Effector CD8-positive, alpha-beta T cell (primary cell): ENCODE measurements around the gene KLHDC3.
"Not testable (repeated sequence)": the region's sequence is repeated elsewhere in the genome, so short reads cannot be mapped to it uniquely, and the experiment has no call there.

Experiments
- DNase-seq: peaks from one replicate; lab custom pipeline; 2025; lab: John Stamatoyannopoulos, UW

The KLHDC3 gene

DNA sequence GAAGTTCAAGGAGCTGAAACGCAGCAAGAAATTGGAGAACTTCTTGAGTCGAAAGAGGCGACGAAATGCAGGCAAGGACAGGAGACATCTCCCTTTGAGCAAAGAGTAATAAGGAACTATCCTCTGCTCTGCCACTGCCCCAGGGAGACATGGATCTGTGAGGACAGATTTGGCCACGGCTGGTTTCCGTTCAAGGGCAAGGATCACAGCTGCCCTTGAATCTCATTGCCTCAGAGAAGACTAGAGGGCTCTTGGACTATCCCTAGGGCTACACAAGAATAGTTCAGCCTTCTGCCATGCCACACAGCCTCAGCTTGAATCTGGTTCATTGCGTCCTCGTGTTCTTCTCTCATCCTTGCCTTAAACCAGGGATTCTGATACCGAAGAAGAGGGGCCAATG is 15.1 kb downstream of the KLHDC3 start:
- no peak for DNase-seq

DNA sequence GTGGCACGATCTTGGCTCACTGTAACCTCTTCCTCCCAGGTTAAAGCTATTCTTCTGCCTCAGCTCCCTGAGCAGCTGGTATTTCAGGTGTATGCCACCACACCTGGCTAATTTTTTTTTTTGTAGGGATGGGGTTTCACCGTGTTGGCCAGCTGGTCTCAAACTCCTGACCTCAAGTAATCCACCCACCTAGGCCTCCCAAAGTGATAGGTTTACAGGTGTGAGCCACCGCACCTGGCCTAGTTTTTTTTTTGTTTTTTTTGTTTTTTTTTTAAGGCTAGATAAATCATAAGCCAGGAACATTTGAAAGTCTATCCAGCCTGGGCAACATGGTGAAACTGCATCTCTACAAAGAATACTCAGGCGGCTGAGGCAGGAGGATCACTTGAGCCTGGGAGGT is 18.3 kb downstream of the KLHDC3 start:
- no peak for DNase-seq

DNA sequence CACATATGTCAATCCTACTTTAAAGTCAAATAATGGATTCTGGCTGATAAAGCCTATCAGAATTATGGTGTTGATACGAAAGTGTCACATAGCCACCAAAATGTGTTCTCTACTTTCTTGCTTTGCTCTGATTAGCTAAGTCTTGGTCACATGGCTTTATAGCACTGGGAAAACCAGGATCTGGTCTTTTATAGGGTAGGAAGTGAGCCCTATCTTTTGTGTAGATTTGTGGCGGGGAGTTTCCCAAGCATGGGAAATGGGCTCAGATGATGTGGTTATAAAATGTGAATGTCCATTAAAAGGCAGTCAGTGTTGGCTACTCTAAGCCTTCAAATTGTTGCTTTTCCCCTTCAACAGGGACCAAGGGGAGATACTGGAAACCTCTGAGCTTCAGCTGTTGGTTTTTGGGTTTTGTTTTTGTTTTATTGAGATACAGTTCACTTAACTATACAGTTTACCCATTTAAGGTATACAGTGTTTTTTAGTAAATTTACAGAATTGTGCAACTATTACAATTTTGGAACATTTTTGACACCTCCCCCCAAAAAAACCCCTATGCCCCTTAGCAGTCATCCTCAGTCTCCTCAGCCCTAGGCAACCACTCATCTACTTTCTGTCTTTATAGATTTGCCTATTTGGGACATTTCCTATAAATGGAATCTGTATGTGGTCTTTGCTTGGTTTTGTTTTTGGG is 19.6 kb downstream of the KLHDC3 start:
- no peak for DNase-seq

DNA sequence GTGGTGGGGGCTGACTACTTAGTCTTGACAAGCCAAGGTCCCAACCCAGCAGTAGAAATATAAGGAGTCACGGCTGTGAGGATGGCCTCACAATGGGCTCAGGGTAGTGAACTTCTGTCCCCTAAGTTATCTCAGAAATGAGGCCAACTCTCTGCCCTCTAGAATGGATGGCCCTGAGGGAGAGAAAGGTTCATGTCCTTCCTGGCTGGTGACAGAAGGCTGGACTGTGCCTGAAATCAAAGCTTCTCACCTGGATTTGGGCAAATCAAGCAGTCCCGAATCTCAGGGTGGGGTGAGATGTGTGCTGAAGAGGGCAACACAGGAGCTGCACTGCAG is 20.1 kb downstream of the KLHDC3 start:
- no peak for DNase-seq

DNA sequence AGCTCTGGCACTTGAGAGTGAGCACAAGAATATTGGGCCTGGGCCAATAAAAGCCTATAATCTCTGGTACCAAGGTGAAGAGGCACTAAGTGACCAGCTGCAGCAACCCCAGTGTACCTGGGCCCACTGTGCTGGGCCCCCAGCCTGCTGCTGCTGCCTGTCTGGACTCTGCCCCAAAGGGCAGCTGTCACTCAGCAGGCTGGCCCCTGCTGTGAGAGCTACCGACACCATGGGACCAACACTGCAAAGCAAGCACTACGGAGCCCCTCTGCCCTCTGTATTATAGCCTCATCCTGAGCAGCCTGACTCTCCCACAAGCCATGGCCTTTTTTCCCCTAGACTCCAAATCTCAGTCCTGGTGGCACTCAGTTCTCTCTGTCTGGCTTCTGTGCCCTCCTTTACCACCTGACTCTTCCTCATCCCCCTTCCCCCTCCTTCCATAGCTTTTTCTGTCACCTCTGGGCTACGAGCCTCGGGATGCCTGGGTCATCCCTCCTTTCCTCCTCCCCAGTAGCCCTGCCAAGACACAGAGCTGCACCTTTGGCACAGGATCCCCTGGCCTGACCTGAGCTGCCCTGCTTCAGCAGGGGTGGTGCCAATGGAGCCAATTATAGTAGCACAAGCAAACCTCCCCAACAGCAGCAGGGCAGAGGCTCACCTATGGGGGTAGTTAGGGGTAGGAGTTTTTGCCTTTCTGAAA is 21.6 kb downstream of the KLHDC3 start:
- DNase-seq: no peak

DNA sequence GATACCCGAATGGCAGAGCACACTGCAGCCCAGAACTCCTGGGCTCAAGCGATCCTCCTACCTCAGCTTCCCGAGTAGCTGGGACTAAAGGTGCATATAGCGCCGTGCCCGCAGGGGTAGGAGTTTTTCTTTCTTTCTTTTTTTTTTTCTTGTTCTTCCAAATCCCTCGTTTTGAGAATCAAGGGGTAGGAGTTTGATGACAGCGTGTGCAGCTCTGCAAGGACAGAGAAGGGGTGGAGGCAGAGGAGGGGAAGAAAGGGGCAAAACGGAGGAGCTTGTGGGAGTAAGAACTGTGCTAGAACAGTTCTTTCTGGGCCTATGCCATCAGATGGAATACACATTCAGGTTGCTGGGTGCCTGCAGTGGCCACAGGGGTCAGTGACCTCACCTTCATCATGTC is 22.7 kb downstream of the KLHDC3 start:
- DNase-seq: no peak

DNA sequence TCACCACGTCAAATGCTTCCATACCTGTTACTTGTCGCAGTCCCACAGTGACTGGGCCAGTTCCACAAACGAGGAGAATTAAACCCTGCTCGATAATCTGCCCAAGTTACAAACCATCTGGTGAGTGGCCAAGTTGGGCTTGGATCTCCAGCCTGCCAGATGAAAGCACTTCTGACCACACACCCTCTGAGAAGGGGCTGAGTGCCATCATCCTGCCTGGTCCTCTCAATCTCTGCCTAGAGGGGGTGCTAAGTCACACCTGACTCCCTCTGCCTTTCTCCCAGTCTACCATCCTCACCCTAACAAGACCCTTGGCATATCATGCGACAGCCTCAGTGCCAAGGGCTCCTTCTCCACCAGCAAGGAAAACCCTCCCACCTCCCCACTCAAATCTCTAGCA is 23.1 kb downstream of the KLHDC3 start:
- no peak for DNase-seq

DNA sequence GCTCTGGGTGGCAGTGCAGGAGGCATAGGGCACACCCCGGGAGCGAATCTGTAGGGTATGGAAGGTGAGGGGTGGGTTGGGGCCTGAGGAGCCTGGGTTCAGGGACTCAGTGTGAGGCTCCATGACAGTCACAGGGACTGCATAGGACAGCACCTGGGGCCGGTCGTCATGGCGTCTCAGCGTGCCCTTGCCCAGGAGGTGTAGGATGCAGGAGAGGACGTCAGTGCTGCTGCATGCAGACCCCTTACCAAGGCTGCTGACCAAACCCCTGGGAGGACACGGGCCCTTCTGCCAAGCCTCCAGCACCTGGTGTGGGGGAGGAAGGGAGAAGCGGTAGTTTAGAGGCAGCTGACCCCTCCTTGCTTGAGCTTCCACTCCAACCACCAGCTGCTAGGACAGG is 23.7 kb downstream of the KLHDC3 start:
- DNase-seq: no peak

DNA sequence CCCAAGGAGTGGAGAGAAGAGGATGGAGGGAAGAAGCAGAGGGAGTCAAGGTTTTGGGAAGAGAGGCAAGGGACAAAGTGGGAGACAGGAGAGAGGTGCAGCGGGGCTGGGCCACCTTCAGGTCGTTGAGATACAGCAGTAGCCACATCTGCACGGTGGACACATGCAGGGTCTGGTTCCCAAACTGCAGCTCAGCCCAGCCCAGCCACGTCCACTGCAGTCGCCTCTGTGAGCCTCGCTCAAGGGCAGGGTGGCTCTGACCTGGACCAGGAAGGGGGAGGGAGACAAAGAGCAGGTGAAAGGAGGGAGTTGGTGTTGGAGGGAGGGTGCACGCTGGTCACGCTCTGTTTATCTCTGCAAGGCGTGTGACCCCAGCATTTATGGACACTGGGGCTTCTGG is 24.7 kb downstream of the KLHDC3 start:
- no peak for DNase-seq

DNA sequence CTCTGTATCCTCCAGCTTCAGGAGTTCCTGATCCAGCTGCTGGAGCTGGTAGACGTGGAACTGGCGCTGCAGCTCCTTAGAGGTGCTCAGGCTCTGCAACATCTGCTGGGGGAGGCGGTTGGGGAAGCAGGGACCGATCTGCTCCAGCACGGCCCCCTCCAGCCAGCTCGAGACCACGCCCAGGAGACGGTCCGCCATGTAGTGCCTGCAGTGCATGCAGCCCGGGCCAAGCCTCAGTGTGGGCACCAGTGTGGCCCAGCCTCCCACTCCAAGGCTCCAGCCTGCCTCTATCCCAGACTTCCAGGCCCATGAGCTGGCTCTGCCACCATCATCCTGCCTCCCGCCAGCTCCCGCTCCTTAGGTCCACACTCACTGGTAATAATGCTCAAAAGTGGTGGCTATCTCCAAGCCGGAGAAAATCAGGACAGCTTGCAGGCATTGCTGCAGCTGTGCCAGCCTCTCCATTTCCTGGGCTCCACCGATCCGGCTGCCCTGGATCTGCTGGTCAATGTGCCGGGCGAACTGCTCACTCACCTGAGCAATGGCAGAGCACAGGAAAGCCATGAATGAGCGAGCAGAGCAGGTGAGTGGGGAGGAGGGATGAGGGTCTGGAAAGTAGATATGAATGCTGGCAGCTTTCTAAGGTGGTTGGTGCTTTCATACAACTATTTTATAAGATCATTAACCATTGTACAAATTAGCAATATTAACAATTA is 26.7 kb downstream of the KLHDC3 start:
- no peak for DNase-seq

DNA sequence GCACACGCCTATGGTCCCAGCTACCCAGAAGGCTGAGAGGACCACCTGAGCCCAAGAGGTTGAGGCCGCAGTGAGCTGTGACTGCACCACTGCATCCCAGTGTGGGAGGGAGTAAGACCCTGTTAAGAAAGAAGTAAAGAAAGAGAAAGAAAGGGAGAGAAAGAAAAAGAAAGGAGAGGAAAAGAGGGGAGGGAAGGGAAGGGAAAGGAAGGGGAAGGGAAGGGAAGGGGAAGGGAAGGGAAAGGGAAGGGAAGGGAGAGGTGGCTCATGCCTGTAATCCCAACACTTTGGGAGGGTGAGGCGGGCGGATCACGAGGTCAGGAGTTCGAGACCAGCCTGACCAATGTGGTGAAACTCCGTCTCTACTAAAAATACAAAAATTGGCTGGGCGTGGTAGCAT is 27.4 kb downstream of the KLHDC3 start:
- DNase-seq: not testable (repeated sequence)

DNA sequence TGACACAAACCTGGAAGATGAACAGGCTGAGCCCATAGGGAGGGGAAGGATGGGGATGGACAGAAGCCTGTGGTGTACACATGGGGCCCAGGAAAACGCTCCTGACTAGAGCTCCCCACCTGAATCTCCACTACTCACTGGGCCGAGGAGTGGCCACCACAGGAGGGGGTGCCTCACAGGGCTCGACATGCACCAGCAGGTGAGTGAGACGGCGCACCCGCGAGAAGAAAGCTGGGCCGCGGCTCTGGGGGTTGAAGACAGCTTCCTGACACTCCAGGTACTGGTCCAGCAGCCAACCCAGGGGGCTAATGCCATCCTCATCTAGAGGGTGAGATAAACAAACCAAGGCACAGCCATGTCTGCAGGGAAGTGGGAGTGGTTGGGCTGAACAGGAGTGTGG is 29.3 kb downstream of the KLHDC3 start:
- DNase-seq: no peak

DNA sequence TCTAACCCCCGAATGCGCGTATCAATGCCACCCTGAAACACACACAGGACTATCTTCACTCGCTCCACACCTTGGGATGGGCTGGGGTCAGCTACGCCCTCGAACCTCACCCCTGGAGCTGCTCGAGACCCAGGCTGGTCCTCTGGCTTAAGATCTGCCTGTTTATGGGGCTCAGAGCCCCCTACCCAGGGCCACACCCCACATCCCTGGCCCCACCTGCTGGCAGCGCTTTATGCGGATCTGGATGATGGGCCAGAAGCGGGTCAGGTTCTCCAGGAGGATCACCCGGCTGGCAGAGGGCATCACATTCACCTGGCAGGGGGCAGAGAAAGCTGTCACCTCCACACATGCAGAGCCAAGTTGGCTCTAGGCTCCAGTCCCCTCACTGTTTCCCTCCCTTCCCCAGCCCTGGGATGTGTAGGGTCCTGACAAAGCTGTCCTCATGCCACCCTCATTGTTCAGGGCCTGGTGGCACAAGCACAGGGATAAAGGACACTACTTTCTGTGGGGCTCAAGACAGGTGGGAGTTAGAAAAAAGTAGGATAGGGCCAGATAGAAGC is 31.4 kb downstream of the KLHDC3 start:
- DNase-seq: no peak

DNA sequence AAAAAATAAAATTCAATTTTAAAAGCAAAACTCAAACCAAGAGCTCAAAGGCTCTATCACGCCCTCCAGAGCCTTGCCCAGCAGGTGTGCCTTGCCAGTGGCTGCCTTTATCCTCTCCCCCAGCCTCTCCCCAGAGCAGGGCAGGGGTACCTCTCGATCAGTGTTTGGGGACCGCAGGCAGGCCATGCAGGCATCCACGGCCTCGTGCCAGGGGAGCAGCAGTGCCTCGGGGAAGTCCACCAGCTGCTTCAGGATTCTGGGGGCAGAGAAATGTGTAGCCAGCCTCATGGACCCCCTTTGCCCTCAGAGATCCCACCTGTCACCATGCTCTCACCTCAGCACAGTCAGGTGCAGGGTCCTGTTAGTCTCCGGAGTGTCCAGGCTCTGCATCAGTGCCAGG is 33.9 kb downstream of the KLHDC3 start:
- no peak for DNase-seq

DNA sequence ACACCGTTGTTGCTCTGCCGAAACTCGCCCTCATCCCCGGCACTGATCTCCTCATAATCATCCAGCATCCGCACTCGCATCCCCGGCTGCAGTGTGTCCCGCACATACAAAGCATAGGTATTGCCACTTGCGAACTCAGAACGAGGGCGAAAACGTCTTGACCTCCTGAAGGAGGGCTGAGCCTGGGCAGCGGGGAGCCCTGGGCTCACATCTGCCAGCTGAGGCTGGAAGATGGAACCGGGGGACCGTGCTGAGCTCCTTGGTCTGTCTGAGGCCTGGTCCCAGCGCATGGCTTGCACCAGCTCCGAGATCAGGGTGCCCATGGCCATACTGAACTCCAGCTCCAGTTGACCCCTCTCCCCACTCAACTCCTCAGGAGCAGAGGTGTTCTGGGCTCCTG is 36.9 kb downstream of the KLHDC3 start:
- no peak for DNase-seq

DNA sequence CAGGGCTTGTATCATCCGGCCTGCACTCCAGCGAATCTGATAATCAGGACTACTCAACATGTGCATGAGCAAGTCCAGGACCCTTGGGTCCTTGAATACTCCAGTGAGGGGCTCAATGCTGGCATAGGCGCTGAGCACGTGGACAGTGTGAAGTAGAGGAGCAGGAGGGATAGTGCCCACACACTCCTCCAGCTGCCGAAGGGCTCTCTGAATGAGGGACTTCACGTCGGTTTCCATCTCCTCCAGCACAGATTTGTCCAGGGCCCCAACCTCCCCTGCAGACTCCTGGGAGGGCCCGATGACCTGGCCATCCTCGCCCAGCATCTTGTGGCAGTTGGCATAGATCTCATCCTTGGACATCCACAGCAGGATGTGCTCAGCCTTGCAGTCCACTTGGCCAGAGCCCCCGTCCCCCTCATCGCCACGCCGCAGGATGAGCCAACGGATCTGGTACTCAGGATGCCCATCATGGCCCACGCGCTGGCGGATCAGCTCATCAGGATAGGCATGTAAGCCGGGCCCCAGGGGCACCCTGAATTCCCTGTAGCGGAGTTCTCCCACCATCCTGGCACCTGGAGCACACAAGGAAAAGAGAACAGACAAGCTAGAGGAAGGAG is 38.3 kb downstream of the KLHDC3 start:
- DNase-seq: no peak

DNA sequence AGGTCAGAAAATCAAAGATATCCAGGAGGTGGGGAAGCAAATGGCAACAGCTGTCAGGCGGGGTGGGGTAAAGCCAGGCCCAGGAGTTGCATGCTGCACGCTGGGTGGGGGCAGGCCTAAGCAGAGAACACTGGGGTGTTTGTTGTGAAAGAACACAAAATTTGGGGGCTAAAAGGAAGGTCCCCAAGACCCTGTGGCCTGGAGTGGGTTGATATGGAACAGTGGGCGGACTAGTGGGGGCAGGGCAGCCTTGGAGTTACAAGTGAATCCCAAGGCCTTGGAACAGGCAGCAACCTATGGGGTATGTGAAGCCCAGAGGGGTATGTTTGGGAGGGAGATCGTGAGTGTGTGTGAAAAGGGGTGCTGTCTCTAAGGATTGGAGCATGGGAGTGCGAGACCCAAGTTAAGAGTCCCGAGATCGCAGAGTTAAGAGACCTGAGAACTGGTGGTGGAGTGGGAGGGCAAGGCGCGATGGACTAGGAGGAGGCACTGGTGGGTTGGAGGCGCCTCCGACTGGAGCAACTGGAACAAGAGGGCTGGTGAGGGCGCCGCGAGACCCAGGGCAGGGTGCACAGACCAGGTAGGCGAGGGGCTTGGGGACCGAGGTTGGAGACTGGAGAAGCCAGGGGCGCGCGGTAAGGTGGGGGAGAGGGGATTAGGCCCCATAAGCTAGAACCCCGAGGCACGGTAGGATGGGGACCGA is 38.9 kb downstream of the KLHDC3 start:
- DNase-seq: no peak

DNA sequence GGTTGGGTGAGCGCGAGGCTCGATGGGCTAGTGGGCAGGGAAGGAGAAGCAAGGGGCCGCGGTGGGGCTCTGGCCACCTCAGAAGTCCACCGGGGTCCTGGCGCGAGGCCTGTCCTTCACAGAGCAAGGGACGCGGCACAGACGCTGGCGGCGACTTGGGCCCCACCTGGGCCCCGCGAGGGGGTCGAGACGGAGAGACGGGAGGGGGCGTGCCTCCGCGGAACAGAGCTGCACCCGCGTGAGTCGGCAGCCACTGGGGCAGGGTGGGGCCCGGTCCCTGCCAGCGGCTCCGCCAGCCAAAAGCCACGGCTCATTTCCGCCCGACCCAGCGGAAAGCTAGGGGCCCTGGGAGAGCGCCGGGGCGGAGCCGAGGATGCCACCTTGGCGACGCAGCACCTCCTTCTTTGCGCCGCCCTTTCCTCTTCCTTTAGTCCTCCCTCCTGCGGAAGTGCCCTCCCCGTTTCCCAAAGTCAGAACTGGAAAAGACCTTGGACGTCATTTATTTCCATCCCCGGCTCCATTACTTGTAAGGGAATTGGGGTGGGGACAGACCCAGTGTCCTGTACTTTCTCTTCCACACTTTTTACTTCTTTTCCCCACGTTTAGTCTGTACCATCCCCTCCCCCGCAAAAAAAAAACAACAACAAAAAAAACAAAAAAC is 39.6 kb downstream of the KLHDC3 start, which contains the start of gene CUL7:
TSS of gene CUL7 (minus strand) at position 307 of the 661 bp plus-strand sequence. CDS start 1,063 bp downstream, outside the sequence.
- peak; percentile 80 for DNase-seq

DNA sequence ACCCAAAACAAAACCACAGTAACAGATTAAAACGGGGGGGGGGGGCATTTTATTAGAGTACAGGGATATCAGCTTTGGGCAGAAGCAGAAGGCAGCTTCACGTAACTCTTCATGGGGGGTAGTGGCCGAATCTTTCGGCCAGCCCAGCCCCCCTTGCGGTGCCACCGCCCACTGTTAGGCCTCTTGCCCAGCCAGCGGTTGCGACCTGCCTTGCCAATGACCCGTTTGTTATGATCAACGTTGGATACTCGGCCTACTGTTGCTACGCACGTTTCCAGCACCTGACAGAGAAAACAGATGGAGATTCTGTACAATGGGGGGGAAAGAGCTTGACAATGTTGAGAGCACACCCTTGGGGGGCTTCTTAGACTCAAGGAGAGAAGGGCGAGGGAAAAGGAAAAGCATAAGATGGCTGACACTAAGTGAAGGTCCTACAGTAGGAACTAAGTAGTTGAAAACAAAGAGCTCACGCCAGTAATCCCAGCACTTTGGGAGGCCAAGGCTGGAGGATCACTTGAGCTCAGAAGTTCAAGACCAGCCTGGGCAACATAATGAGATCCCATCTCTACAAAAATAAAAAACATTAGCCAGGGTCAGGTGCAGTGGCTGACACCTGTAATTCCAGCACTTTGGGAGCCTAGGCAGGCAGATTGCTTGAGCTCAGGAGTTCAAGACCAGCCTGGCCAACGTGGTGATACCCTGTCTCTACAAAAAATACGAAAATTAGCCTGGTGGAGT is 40.3 kb downstream of the KLHDC3 start:
- no peak for DNase-seq

DNA sequence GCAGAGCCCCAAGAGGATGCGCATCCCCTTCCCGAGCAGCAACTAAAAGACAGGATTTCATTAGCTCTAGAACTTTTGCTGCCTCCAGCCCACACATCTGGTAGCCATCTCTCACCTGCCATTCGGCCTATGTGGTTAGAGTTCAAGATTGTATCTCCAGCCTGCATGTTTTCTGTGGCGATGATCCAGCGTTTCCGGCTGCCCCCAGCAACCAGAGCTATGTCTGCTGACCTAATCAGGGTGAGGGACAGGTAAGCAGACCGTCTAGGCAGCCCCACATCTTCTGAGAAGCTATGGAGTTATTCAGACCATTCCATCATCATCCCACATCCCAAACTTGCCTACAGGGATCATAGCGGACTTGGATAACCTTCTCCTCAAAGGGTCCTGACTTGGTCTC is 41.9 kb downstream of the KLHDC3 start:
- no peak for DNase-seq

DNA sequence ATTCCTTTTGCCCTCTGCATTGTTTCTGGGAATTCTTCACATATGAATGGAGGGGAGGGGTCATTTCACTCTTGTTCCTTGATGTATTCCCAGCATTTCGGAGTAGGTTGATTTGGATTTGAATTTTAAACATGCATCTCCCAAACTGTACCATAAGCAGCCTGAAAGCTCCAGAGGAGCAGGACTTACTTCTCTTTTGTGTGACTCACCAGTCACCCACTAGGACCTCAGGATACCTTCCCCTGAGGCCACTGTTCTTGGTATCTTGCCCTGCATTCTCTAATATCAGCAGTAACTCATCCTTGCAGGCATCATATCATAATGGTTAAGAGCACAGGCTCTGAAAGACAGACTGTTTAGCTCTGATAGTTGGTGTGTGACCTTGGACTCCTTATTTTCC is 44.5 kb downstream of the KLHDC3 start:
- no peak for DNase-seq
